Fibroblast of lung (primary cell): ENCODE results near the gene MYRFL.

ENCODE experiments used
- EZH2 ChIP-seq: IDR thresholded peaks from 2 replicates; pipeline ENCODE4 v1.5.1; 2012; ENCODE audit warnings: low read length, control low read depth, mild to moderate bottlenecking; ENCODE audit errors: missing control alignments
- TF ChIP-seq, protein P1 (sequence below), 2 donors: IDR thresholded peaks in 1 of 2; conservative IDR thresholded peaks in 1 of 2; 1 replicate in 1 of 2; 2 replicates in 1 of 2; pipeline ENCODE4 v1.5.1; 2011 to 2012; ENCODE audit warnings: low read length in 2 of 2, control low read depth in 1 of 2, inconsistent platforms in 1 of 2, low read depth in 1 of 2, mild to moderate bottlenecking in 1 of 2

DNA sequence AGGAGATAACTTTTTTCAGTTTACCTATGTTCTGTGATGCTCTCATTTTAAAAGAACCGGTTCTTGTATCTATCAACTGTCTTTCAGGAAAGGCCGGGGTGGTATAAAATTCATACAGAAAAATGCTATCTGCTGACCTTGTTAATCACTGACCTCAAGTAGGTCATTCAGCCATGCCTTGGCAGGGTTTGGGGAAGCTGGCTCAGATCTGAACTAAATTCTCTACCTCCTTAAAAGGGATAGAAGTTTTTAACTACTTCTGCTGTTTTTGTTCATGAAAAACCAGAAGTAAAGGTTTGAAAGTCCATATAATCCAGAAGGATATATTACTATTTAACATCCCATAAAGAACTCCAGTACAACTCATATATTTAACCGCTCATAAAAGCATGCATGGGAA, 10.1 kb downstream of the MYRFL start:
- TF ChIP-seq, protein P1, sequence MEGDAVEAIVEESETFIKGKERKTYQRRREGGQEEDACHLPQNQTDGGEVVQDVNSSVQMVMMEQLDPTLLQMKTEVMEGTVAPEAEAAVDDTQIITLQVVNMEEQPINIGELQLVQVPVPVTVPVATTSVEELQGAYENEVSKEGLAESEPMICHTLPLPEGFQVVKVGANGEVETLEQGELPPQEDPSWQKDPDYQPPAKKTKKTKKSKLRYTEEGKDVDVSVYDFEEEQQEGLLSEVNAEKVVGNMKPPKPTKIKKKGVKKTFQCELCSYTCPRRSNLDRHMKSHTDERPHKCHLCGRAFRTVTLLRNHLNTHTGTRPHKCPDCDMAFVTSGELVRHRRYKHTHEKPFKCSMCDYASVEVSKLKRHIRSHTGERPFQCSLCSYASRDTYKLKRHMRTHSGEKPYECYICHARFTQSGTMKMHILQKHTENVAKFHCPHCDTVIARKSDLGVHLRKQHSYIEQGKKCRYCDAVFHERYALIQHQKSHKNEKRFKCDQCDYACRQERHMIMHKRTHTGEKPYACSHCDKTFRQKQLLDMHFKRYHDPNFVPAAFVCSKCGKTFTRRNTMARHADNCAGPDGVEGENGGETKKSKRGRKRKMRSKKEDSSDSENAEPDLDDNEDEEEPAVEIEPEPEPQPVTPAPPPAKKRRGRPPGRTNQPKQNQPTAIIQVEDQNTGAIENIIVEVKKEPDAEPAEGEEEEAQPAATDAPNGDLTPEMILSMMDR (conservative IDR thresholded peaks at IDR 0.05 in 1 of 2, IDR thresholded peaks at IDR 0.05 in 1 of 2; ENCODE audit: low read depth in 1 of 2, low read length in 2 of 2) = no peak
- TF ChIP-seq EZH2 = no peak
